CD4-positive, alpha-beta T cell (primary cell): Measurements from ENCODE around the gene BIN1. TPM values are rescaled to one million over a fixed set of nuclear protein-coding genes. Genes with fewer than 3 reads are reported as not detected.

ENCODE experiments used
- ATAC-seq: fragments of 200-7000 bp; cut with Tn5 transposase; one replicate; pipeline ENCODE4 v1.10.0; 2022; ENCODE audit warnings: mild to moderate bottlenecking; ENCODE audit not compliant: poor library complexity
- CTCF ChIA-PET: fragments of 350-600 bp; sonication (Branson Sonifier 250); formaldehyde crosslinking; loops from one replicate; lab custom pipeline; 2021; ENCODE audit warnings: antibody characterized with exemption, inconsistent platforms; lab: Charles Lee
- POLR2A ChIA-PET: fragments of 350-600 bp; sonication (Branson Sonifier 250); formaldehyde crosslinking; loops from one replicate; lab custom pipeline; 2021; ENCODE audit warnings: antibody characterized with exemption, inconsistent platforms; lab: Charles Lee
- DNase-seq, 14 experiments: peaks; one replicate each; pipeline ENCODE4 v3.0.0-alpha.2; 2013 to 2020; ENCODE audit warnings: mixed read lengths in 2 of 14
- H3K27ac ChIP-seq, 2 donors: one replicate each; pipeline versions ENCODE4 v1.5.1 to v1.7.0; 2013; ENCODE audit warnings: low read length in 2 of 2, low read depth in 1 of 2, mild to moderate bottlenecking in 1 of 2
- H3K27me3 ChIP-seq, 2 experiments: 1 replicate in 1 of 2; 2 replicates in 1 of 2; pipeline versions ENCODE4 v1.6.1 to v1.7.0; 2013; ENCODE audit warnings: low read length in 2 of 2, control low read depth in 1 of 2, mild to moderate bottlenecking in 1 of 2, moderate library complexity in 1 of 2; ENCODE audit not compliant: insufficient read depth in 2 of 2, control insufficient read depth in 1 of 2
- H3K36me3 ChIP-seq: one replicate; pipeline ENCODE4 v1.6.1; 2013; ENCODE audit warnings: low read length, control low read depth; ENCODE audit not compliant: insufficient read depth
- H3K4me1 ChIP-seq: one replicate; pipeline ENCODE4 v1.6.1; 2013; ENCODE audit warnings: low read length, control low read depth; ENCODE audit not compliant: insufficient read depth
- H3K4me3 ChIP-seq: one replicate; pipeline ENCODE4 v1.5.1; 2013; ENCODE audit warnings: mild to moderate bottlenecking, low read length, moderate library complexity
- H3K9me3 ChIP-seq, 2 experiments: 1 replicate in 1 of 2; 2 replicates in 1 of 2; pipeline versions ENCODE4 v1.6.1 to v1.7.0; 2013; ENCODE audit warnings: low read length in 2 of 2, mild to moderate bottlenecking in 2 of 2, control low read depth in 1 of 2, moderate library complexity in 1 of 2; ENCODE audit not compliant: control insufficient read depth in 1 of 2, insufficient read depth in 1 of 2
- H3K27ac Mint-ChIP-seq: one replicate; pipeline ENCODE4 v1.8.0; 2020; ENCODE audit warnings: mixed read lengths
- H3K27me3 Mint-ChIP-seq: one replicate; pipeline ENCODE4 v1.8.0; 2021; ENCODE audit warnings: mixed read lengths
- H3K36me3 Mint-ChIP-seq: one replicate; pipeline ENCODE4 v1.8.0; 2021; ENCODE audit warnings: low read depth, mixed read lengths
- H3K4me1 Mint-ChIP-seq: one replicate; pipeline ENCODE4 v1.8.0; 2021; ENCODE audit warnings: low read depth, mixed read lengths
- H3K4me3 Mint-ChIP-seq: one replicate; pipeline ENCODE4 v1.8.0; 2020; ENCODE audit warnings: mild to moderate bottlenecking, mixed read lengths
- H3K9me3 Mint-ChIP-seq: one replicate; pipeline ENCODE4 v1.8.0; 2020; ENCODE audit warnings: mixed read lengths
- CTCF ChIP-seq: fragments of 200-600 bp; IDR thresholded peaks from one replicate; pipeline ENCODE4 v1.8.0; 2022; ENCODE audit warnings: antibody characterized with exemption, mild to moderate bottlenecking
- intact Hi-C, 2 experiments: fragments of 100-400 bp; cut with DNase I in 1 of 2; cut with micrococcal nuclease in 1 of 2; formaldehyde crosslinking; loops; one replicate each; pipeline versions ENCODE4 v1.15.1 to v1.9.0; 2023 to 2025; cut with DNase I, micrococcal nuclease
- total RNA-seq, 174 experiments: library from RNA in 2 of 174; stranded (reverse) in 2 of 174; gene quantifications; one replicate each; pipeline ENCODE4 v1.2.3 and lab custom pipeline; 2021 to 2026

BIN1 gene
- total RNA-seq, 2 experiments from 2014 or later: 98.8 to 104 TPM

DNA sequence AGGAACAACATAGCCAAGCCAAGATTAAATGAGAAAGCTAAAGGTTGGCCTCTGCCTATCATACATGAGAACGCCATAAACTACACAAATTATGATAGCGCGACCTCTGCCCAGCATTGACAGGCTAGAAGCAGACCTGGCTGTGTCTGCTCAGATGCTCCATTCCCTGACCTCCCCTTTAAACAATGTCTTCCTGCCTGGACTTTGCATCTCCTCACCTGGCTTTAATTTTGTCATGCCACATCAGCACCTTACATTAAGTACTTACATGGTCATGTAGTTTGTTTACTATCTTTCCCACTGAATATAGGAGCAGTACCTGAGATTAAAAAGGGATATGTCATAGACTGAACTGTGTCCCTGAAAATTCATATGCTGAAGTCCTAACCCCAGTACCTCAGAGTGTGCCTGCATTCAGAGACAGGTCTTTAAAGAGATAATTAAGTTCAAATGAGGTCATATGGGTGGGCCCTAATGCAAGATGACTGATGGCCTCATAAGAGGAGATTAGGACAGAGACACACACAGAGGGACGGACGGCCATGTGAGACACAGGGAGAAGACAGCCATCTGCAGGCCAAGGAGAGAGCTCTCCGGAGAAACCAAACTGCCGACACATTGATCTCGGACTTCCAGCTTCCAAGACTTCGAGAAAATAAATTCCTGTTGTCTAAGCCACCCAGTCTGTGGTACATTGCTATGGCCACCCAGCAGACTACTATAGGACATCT is 103.7 kb downstream of the BIN1 start:
- ATAC-seq: no peak
- intact Hi-C loops: no loop called here
- CTCF ChIA-PET: no interaction called here

DNA sequence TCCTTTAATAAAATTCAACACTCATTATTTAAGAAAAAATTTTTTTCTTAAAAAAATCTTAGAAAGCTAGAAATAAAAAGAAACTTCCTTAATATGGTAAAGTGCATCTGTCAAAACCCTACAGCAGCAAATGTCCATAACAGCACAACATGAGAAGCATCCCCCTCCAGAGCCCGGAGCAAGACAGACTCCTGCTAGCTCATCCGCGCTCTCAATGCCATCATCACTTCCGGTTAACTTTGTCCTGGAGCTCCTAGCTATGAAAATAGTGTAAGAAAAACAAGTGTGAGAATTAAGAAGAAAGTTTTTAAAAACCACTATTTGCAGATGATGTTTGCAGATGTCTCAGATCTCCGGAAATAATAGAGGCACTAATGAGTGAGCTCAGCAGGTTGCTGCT is 105.2 kb downstream of the BIN1 start:
- Mint-ChIP-seq H3K9me3 (no peaks in the 10 kb centered on the region), H3K4me3 (no peak overlapping the region), H3K27ac (no peak overlapping the region), H3K27me3 (no peaks in the 10 kb centered on the region), H3K36me3 (no peaks in the 10 kb centered on the region), H3K4me1 (no peaks in the 10 kb centered on the region)
- DNase-seq: no peak
- H3K9me3 ChIP-seq: no peaks in the 10 kb centered on the region
- no peak for TF ChIP-seq CTCF
- ATAC-seq: no peak
- intact Hi-C loops: no loop called here
- no peak overlapping the region for H3K27ac ChIP-seq
- no peaks in the 10 kb centered on the region for H3K36me3 ChIP-seq
- H3K4me1 ChIP-seq: no peaks in the 10 kb centered on the region
- H3K27me3 ChIP-seq: no peaks in the 10 kb centered on the region
- POLR2A ChIA-PET: no interaction called here
- CTCF ChIA-PET: no interaction called here
- H3K4me3 ChIP-seq: no peak overlapping the region

More for the DNA sequence above, 103.7 kb downstream of the BIN1 start:
- Mint-ChIP-seq H3K4me1 (no peaks in the 10 kb centered on the region), H3K9me3 (no peaks in the 10 kb centered on the region), H3K4me3 (no peak overlapping the region), H3K36me3 (no peaks in the 10 kb centered on the region), H3K27me3 (no peaks in the 10 kb centered on the region), H3K27ac (no peak overlapping the region)
- TF ChIP-seq CTCF: no peak
- POLR2A ChIA-PET: no interaction called here
- Histone ChIP-seq H3K9me3 (no peaks in the 10 kb centered on the region), H3K27ac (no peak overlapping the region), H3K4me3 (no peak overlapping the region), H3K36me3 (no peaks in the 10 kb centered on the region), H3K4me1 (no peaks in the 10 kb centered on the region), H3K27me3 (no peaks in the 10 kb centered on the region)
- DNase-seq: no peak

DNA sequence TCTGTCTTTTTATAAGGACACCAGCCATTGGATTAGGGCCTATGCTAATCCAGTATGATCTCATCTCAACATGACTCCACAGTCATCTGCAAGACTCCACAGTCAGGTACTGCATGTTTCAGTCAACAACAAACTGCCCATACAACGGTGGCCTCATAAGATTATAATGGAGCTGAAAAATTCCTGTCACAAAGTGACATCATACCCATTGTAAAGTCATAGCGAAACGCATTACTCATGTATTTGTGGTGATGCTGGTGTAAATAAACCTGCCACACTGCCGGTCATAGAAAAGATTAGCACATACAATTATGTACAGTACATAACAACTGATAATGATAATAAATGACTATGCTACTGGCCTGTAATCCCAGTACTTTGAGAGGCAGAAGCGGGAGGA is 106.0 kb downstream of the BIN1 start:
- H3K27me3 Mint-ChIP-seq: no peaks in the 10 kb centered on the region
- Histone ChIP-seq H3K36me3 (no peaks in the 10 kb centered on the region), H3K4me3 (no peak overlapping the region), H3K27ac (no peak overlapping the region), H3K27me3 (no peaks in the 10 kb centered on the region), H3K9me3 (no peaks in the 10 kb centered on the region), H3K4me1 (no peaks in the 10 kb centered on the region)
- no peaks in the 10 kb centered on the region for H3K4me1 Mint-ChIP-seq
- no peaks in the 10 kb centered on the region for H3K9me3 Mint-ChIP-seq
- no peak for ATAC-seq
- TF ChIP-seq CTCF: no peak
- CTCF ChIA-PET: no interaction called here
- DNase-seq: no peak
- no peak overlapping the region for H3K4me3 Mint-ChIP-seq
- intact Hi-C loops: no loop called here
- H3K27ac Mint-ChIP-seq: no peak overlapping the region
- no peaks in the 10 kb centered on the region for H3K36me3 Mint-ChIP-seq
- POLR2A ChIA-PET: no interaction called here
